SK-N-SH (cell line): ENCODE results near the gene TICAM1.

Source experiments
- EP300 ChIP-seq, 2 experiments: IDR thresholded peaks; 2 replicates each; pipeline versions ENCODE4 v1.4.0 to v1.6.1; 2012; ENCODE audit warnings: borderline replicate concordance in 1 of 2, low read depth in 1 of 2, low read length in 1 of 2
- FOXM1 ChIP-seq: IDR thresholded peaks from 2 replicates; pipeline ENCODE4 v1.4.0; 2012; ENCODE audit warnings: low read depth, mild to moderate bottlenecking
- MXI1 ChIP-seq: IDR thresholded peaks from 2 replicates; pipeline ENCODE4 v1.6.1; 2012; ENCODE audit warnings: mild to moderate bottlenecking, low read depth, low read length, improper control_type of control experiment
- POLR2AphosphoS5 ChIP-seq: IDR thresholded peaks from 2 replicates; pipeline ENCODE4 v1.6.1; 2012; ENCODE audit warnings: low read depth, low read length
- RAD21 ChIP-seq: IDR thresholded peaks from 2 replicates; pipeline ENCODE4 v1.6.1; 2012; ENCODE audit warnings: mild to moderate bottlenecking, low read length
- RCOR1 ChIP-seq: fragments of 150-350 bp; IDR thresholded peaks from 2 replicates; pipeline ENCODE4 v1.6.1; 2017; ENCODE audit warnings: antibody characterized with exemption, low read length
- RXRA ChIP-seq: IDR thresholded peaks from 2 replicates; pipeline ENCODE4 v1.4.0; 2012; ENCODE audit warnings: low read depth, mild to moderate bottlenecking, borderline replicate concordance
- SMC3 ChIP-seq: IDR thresholded peaks from 2 replicates; pipeline ENCODE4 v1.6.1; 2012; ENCODE audit warnings: low read depth, low read length, improper control_type of control experiment
- TAF1 ChIP-seq: IDR thresholded peaks from 2 replicates; pipeline ENCODE4 v1.6.1; 2012; ENCODE audit warnings: low read depth, mild to moderate bottlenecking, low read length, moderate library complexity, borderline replicate concordance
- TF ChIP-seq, protein P1 (sequence below): fragments of 200-600 bp; sonication (generic); IDR thresholded peaks from 2 replicates; pipeline ENCODE4 v1.6.1; 2017; ENCODE audit warnings: antibody characterized with exemption, mild to moderate bottlenecking, moderate library complexity

DNA sequence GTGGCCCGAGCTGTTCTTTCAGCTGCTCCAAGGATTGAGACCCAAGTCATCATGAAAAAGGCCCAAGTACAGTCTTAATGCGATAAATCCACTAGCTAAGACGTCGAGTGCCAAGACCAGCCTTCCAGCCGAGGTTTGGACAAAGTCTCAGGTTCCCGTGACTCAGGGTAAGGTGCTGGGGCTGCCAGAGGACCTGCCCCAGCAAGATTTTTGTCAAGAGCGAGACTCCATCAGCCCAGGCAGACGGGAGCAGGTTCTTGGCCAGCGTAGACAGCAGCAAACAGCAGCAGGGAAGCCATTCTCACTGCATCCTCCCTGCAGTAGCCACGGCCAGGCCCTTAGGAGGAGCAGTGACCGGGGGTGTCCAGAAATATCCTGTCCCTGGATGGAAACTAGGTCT, 36.5 kb downstream of the TICAM1 start:
- TF ChIP-seq, protein P1, sequence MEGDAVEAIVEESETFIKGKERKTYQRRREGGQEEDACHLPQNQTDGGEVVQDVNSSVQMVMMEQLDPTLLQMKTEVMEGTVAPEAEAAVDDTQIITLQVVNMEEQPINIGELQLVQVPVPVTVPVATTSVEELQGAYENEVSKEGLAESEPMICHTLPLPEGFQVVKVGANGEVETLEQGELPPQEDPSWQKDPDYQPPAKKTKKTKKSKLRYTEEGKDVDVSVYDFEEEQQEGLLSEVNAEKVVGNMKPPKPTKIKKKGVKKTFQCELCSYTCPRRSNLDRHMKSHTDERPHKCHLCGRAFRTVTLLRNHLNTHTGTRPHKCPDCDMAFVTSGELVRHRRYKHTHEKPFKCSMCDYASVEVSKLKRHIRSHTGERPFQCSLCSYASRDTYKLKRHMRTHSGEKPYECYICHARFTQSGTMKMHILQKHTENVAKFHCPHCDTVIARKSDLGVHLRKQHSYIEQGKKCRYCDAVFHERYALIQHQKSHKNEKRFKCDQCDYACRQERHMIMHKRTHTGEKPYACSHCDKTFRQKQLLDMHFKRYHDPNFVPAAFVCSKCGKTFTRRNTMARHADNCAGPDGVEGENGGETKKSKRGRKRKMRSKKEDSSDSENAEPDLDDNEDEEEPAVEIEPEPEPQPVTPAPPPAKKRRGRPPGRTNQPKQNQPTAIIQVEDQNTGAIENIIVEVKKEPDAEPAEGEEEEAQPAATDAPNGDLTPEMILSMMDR: no peak
- no peak for TF ChIP-seq POLR2AphosphoS5
- TF ChIP-seq SMC3: no peak
- no peak for TF ChIP-seq RAD21
- TF ChIP-seq EP300 (IDR thresholded peaks at IDR 0.05; ENCODE audit: borderline replicate concordance in 1 of 2, low read depth in 1 of 2, low read length in 1 of 2): no peak
- TF ChIP-seq RXRA: no peak
- no peak for TF ChIP-seq RCOR1
- TF ChIP-seq MXI1: no peak
- no peak for TF ChIP-seq FOXM1
- no peak for TF ChIP-seq TAF1
